Omental fat pad (tissue), 4 donors: ENCODE measurements around the gene SCN8A. TPM values are rescaled to one million over a fixed set of nuclear protein-coding genes. Genes with fewer than 3 reads are reported as not detected.
"Not testable (repeated sequence)": the region's sequence is repeated elsewhere in the genome, so short reads cannot be mapped to it uniquely, and the experiment has no call there.

Experiments
- ATAC-seq: fragments of 150-250 bp; one replicate; pipeline ENCODE4 v1.9.1; 2016; ENCODE audit warnings: mild to moderate bottlenecking, moderate library complexity; ENCODE audit not compliant: low FRiP score
- DNase-seq: peaks from one replicate; pipeline ENCODE4 v3.0.0-alpha.2; 2019; ENCODE audit warnings: low spot score
- CTCF ChIP-seq, 3 donors: fragments of 450-650 bp; IDR thresholded peaks; one replicate each; pipeline ENCODE4 v1.5.1; 2016 to 2017; ENCODE audit warnings: antibody characterized with exemption in 3 of 3, mild to moderate bottlenecking in 3 of 3, moderate library complexity in 2 of 3
- total RNA-seq, 4 donors: library from RNA; depleted of rRNA; stranded (reverse); fragments of >200 nt; gene quantifications; one replicate each; pipeline ENCODE4 v1.1.0, GENCODE V29; 2016

The SCN8A gene
- total RNA-seq, 4 donors from 2014 or later = 0.50 to 1.4 (median 0.67) TPM

DNA sequence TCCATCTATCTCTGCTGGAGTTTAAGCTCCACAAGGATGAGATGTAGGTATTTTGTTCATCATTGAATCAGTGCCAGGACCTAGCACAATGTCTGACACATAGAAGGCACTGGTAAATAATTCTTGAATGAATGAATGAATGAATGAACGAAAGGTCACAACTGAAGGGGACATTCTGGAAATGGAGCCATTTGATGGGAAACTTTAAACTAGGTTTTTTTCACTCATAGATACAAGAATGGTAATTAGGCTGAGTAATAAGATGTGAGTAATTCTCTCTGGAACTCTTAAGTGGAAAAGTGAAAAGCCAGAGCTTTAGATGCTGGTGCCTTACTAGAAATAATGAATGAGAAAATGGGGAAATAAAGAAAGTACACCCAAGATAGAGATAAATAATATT lies 44.3 kb downstream of the SCN8A start:
- DNase-seq = no peak
- ATAC-seq = no peak
- no peak for TF ChIP-seq CTCF (IDR thresholded peaks at IDR 0.05)

DNA sequence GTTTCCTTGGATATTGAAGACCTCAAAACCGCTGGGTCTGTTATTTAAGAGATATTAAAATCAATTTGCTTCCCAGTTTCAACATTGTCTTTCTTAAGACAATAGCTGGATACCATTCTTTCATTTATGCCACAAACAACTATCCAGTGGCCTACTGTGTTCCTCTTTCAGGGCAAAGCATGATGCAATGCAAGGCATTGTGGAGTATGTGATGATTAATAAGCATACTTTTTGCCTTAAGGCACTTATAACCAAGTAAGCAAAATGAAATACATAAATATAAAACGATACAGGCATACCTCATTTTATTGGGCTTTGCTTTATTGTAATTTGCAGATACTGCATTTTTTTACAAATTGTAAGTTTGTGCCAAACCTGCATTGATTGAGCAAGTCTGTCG lies 45.5 kb downstream of the SCN8A start:
- no peak for TF ChIP-seq CTCF (IDR thresholded peaks at IDR 0.05)
- DNase-seq (no peak), ATAC-seq (no peak)

DNA sequence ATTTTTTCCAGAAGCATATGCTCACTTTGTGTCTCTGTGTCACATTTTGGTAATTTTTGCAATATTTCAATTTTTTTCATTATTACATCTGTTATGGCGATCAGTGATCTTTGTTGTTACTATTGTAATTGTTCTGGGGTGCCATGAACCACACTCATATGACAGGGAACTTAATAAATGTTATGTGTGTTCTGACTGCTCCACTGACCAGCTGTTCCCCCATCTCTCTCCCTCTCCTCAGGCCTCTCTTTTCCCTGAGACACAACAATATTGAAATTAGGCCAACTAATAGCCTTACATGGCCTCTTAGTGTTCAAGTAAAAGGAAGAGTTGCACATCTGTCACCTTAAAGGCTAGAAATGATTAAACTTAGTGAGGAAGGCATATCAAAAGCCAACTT lies 46.0 kb downstream of the SCN8A start:
- no peak for TF ChIP-seq CTCF (IDR thresholded peaks at IDR 0.05)
- ATAC-seq (no peak), DNase-seq (no peak)

- no peak for ATAC-seq
Measured at GRCh38 chr12:51639361-51639760, 48.3 kb downstream of the SCN8A start.

GRCh38 chr12:51642286-51642685 lies 51.3 kb downstream of the SCN8A start:
- DNase-seq (no peak), ATAC-seq (no peak)
- TF ChIP-seq CTCF (IDR thresholded peaks at IDR 0.05) = no peak

More at GRCh38 chr12:51639361-51639760, 48.3 kb downstream of the SCN8A start:
- TF ChIP-seq CTCF (IDR thresholded peaks at IDR 0.05) = no peak
- DNase-seq = no peak

DNA sequence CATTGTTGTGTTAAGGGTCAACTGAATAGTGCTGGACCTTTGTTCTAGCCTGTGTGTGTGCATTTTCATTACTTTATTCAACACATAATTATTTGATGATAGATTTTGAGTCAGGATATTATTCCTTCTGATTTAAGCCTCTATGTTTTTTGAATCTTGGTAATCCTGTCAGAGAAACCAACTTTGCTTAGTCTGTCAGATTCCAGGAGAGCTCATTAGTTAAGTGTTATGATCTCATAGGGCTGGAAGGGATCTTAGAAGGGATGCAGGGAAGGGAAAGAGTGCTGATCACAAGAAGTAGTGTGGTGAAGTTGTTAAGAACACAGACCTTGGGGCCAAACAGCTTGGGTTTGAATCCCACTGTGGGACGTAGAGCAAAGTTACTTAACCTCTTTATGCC lies 52.9 kb downstream of the SCN8A start:
- no peak for TF ChIP-seq CTCF (IDR thresholded peaks at IDR 0.05)
- ATAC-seq (no peak), DNase-seq (no peak)

DNA sequence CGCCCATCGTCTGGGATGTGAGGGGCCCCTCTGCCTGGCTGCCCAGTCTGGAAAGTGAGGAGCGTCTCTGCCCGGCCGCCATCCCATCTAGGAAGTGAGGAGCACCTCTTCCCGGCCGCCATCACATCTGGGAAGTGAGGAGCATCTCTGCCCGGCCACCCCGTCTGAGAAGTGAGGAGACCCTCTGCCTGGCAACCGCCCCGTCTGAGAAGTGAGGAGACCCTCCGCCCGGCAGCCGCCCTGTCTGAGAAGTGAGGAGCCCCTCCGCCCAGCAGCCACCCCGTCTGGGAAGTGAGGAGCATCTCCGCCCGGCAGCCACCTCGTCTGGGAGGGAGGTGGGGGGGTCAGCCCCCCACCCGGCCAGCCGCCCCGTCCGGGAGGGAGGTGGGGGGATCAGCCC lies 53.7 kb downstream of the SCN8A start:
- ATAC-seq, DNase-seq: not testable (repeated sequence)

DNA sequence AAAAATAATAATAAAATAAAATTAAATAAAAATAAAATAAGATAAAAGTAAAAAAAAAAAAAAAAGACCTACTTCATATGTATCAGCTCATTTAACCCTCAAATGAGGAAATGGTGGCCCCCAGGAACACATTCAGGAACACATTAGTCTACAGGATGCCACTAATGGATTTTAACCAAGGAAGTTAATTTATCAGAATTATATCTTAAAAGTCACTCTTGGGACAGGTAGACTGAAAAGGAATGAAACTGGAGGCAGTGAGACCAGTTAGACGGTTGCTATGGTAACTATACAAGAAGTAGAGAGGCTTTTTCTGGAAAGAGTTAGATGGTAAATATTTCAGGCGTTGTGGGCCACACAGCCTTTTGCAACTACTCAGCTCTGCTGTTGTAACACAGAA lies 54.9 kb downstream of the SCN8A start:
- DNase-seq (no peak), ATAC-seq (no peak)
- no peak for TF ChIP-seq CTCF (IDR thresholded peaks at IDR 0.05)
